HUES48 (cell line): ENCODE results near the gene SURF2.
"Not testable (repeated sequence)": the region's sequence is repeated elsewhere in the genome, so short reads cannot be mapped to it uniquely, and the experiment has no call there.

Experiments
- H3K27ac ChIP-seq: one replicate; pipeline ENCODE4 v1.7.0; 2013; ENCODE audit warnings: low read depth, low read length, inconsistent platforms
- H3K27me3 ChIP-seq: 2 replicates; pipeline ENCODE4 v1.6.1; 2013; ENCODE audit warnings: mild to moderate bottlenecking, low read length; ENCODE audit not compliant: control insufficient read depth, insufficient read depth
- H3K36me3 ChIP-seq: 2 replicates; pipeline ENCODE4 v1.6.1; 2013; ENCODE audit warnings: low read length; ENCODE audit not compliant: control insufficient read depth, insufficient read depth
- H3K4me1 ChIP-seq: 2 replicates; pipeline ENCODE4 v1.6.1; 2013; ENCODE audit warnings: mild to moderate bottlenecking, low read length; ENCODE audit not compliant: control insufficient read depth, insufficient read depth
- H3K4me3 ChIP-seq: 2 replicates; pipeline ENCODE4 v1.5.1; 2013; ENCODE audit warnings: mild to moderate bottlenecking, low read depth, low read length
- H3K9ac ChIP-seq: 2 replicates; pipeline ENCODE4 v1.6.1; 2013; ENCODE audit warnings: mild to moderate bottlenecking, low read depth, low read length, moderate library complexity
- H3K9me3 ChIP-seq: 2 replicates; pipeline ENCODE4 v1.6.1; 2013; ENCODE audit warnings: low read length; ENCODE audit not compliant: control insufficient read depth, insufficient read depth

Gene SURF2

GRCh38 chr9:133369933-133370332, 13.6 kb downstream of the SURF2 start:
- no peaks in the 10 kb centered on the region for H3K27me3 ChIP-seq
- H3K36me3 ChIP-seq = peaks cover 84% of the 10 kb centered on the region
- 0 out of 2 replicates have a peak, but pooled peaks cover 6% of the 10 kb centered on the region for H3K4me1 ChIP-seq
- H3K27ac ChIP-seq = no peak overlapping the region
- H3K9ac ChIP-seq = no peak overlapping the region
- no peaks in the 10 kb centered on the region for H3K9me3 ChIP-seq
- no peak overlapping the region for H3K4me3 ChIP-seq

GRCh38 chr9:133370685-133371084, 14.3 kb downstream of the SURF2 start:
- no peak overlapping the region for H3K27ac ChIP-seq
- no peak overlapping the region for H3K4me3 ChIP-seq
- no peaks in the 10 kb centered on the region for H3K9me3 ChIP-seq
- no peak overlapping the region for H3K9ac ChIP-seq
- H3K4me1 ChIP-seq = 0 out of 2 replicates have a peak, but pooled peaks cover 6% of the 10 kb centered on the region
- H3K27me3 ChIP-seq = no peaks in the 10 kb centered on the region
- peaks cover 76% of the 10 kb centered on the region for H3K36me3 ChIP-seq

DNA sequence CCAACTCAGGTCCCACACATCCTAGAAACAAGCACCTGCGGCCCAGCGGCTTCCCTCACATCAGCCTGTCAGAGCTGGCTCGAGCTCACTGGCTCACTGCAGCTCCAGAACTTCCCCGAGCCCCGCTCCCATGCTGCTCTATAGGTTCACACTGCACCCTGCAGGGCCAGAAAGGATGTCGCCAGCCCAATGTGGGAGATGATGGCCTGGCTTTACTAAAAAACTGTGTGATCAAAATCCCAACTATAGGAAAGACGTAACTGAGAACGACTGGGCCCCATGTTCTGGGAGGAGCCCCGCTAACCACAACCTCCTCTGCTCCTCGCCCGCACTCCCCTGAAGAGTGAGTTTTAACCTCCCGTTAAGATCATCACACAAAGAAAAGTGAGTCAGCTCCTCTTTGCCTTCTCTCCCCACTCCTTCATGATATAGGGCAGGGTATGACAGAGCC, 14.9 kb downstream of the SURF2 start:
- Histone ChIP-seq H3K4me3 (no peak overlapping the region), H3K4me1 (0 out of 2 replicates have a peak, but pooled peaks cover 6% of the 10 kb centered on the region), H3K9me3 (no peaks in the 10 kb centered on the region), H3K36me3 (peaks cover 70% of the 10 kb centered on the region), H3K27ac (no peak overlapping the region), H3K9ac (no peak overlapping the region), H3K27me3 (no peaks in the 10 kb centered on the region)

DNA sequence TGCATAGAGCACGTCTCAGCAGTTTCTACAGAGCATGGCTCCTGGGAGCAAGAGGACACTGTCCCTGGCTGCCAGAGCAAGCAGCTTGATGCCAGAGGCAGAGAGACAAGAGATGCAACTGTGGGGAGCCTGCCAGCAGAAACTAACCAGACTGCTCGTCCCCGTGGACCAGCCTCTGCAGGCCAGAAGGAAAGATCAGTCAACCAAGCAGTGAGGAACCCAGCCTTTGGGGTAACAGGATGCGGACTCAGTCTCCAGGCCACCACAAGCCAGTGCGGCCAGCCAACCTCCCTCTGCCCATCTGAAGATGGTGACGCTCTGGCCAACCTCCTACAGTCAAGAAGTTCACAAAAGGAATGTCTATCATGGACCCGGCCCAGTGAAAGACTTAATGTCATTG, 15.8 kb downstream of the SURF2 start:
- H3K27ac ChIP-seq = no peak overlapping the region

DNA sequence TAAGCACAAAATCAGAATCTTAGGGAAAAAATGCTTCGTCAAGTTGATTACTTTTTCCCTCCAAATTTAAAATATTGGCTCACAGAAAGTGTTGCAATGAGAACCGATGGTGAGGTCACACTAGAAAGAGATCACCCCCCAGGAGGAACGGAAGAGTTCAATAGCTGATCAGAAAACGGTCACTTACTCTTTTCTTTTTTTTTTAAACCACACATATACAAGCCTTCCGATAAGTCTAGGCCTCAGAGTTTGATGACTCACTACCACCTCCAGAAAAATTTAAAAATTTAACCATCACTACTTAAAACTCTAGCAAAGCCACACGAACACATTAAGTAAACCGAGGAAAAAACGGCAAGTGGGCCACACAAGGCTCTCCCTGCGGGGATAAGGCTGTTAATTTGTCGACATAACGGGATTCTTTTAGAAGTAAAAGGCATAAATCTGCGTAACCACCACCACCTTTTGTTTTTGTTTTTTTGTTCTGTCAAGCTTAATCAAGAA, 18.3 kb downstream of the SURF2 start:
- H3K4me1 ChIP-seq = peaks cover 6% of the 10 kb centered on the region; the same call in 1 of the 2 replicates
- peaks cover 38% of the 10 kb centered on the region for H3K36me3 ChIP-seq
- H3K9ac ChIP-seq = peak overlapping the region; percentile 91
- H3K4me3 ChIP-seq = peak overlapping the region; percentile 96
- H3K9me3 ChIP-seq = no peaks in the 10 kb centered on the region
- H3K27me3 ChIP-seq = peaks cover 8% of the 10 kb centered on the region; the same call in 1 of the 2 replicates
- peak overlapping the region; percentile 86 for H3K27ac ChIP-seq

More for the DNA sequence above, 15.8 kb downstream of the SURF2 start:
- Histone ChIP-seq H3K9me3 (no peaks in the 10 kb centered on the region), H3K4me1 (0 out of 2 replicates have a peak, but pooled peaks cover 6% of the 10 kb centered on the region), H3K9ac (no peak overlapping the region), H3K4me3 (no peak overlapping the region), H3K36me3 (peaks cover 62% of the 10 kb centered on the region), H3K27me3 (peaks cover 7% of the 10 kb centered on the region; the same call in 1 of the 2 replicates)

GRCh38 chr9:133375116-133375723, 18.9 kb downstream of the SURF2 start:
- Histone ChIP-seq H3K4me1 (peaks cover 6% of the 10 kb centered on the region; the same call in 1 of the 2 replicates), H3K27ac (peak overlapping the region; percentile 86), H3K9me3 (no peaks in the 10 kb centered on the region), H3K27me3 (peaks cover 8% of the 10 kb centered on the region; the same call in 1 of the 2 replicates), H3K9ac (peak overlapping the region; percentile 91), H3K36me3 (peaks cover 33% of the 10 kb centered on the region), H3K4me3 (peak overlapping the region; percentile 96)

DNA sequence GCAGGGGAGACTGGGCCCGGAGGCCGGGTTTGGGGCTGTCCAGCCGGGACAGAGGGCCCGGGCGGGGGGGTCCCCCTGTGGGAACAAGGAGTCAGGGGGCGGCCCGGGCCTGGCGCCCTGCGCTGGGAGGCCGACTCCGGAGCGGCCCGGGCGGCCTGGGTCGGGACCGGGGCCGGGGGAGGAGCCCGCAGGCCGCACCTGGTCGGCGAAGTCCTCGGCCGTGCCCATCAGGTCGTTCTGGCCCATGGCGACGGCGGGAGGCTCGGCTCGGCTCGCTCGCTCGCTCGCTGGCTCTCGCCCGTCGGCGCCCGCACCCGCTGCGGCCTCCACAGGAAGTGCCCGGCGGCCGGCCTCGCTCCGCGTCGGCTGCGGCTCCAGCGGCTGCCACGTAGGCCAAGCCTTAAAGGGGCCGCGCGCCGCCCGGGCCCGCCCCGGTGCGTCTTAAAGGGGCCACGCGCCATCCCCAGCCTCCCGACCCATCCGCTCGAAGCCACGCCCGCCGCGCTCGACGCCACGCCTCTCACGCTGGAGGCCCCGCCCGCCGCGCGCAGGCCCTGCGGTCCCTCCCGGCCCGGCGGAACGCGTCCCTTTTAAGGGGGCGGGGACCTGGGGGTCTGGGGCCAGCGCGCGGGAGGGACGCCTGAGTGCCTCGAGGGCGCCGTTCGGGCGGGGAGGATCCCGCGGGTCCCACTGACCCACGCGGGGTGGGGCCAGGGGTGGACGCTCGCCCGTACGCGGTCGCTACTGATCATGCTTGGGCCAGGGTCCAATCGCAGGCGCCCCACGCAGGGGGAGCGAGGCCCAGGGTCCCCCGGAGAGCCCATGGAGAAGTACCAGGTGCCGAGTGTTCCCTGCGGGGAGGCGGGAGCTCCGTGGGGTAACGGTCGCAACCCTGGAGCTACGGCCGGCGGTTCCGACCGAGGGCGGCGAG, 19.6 kb downstream of the SURF2 start, which contains the start of the genes STKLD1 and SURF4:
STKLD1 (plus strand) TSS at position 643 of the 931 bp plus-strand sequence; CDS start at position 751, 108 bp downstream.
SURF4 (minus strand) TSS at position 337 of the 931 bp plus-strand sequence; CDS start at position 246, 91 bp downstream.
- H3K9ac ChIP-seq = peak within 1 kb of the TSS; percentile 91
- H3K4me3 ChIP-seq = peak within 1 kb of the TSS; percentile 96
- peaks cover 6% of the 10 kb centered on the region; the same call in 1 of the 2 replicates for H3K4me1 ChIP-seq
- peaks cover 25% of the 10 kb centered on the region for H3K36me3 ChIP-seq
- H3K9me3 ChIP-seq = no peaks in the 10 kb centered on the region
- peak within 1 kb of the TSS; percentile 86 for H3K27ac ChIP-seq
- peaks cover 8% of the 10 kb centered on the region; the same call in 1 of the 2 replicates for H3K27me3 ChIP-seq

DNA sequence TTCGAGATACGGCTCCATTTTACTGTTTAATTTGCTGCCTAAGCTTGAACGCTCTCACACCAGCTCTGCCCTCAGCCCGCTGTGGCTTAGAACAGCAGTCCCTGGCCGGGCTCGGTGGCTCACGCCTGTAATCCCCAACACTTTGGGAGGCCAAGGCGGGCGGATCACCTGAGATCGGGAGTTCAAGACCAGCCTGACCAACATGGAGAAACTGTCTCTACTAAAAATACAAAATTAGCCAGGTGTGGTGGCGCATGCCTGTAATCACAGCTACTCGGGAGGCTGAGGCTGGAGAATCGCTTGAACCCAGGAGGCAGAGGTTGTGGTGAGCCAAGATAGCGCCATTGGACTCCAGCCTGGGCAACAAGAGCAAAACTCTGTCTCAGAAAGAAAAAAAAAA, 20.9 kb downstream of the SURF2 start:
- not testable (repeated sequence) for H3K4me3 ChIP-seq, H3K9me3 ChIP-seq, H3K27me3 ChIP-seq, H3K27ac ChIP-seq, H3K9ac ChIP-seq, H3K4me1 ChIP-seq
- H3K36me3 ChIP-seq = peaks cover 16% of the 10 kb centered on the region

- no peak overlapping the region for H3K9ac ChIP-seq
- peaks cover 6% of the 10 kb centered on the region; the same call in 1 of the 2 replicates for H3K4me1 ChIP-seq
- H3K36me3 ChIP-seq = peaks cover 11% of the 10 kb centered on the region
- H3K27me3 ChIP-seq = peaks cover 8% of the 10 kb centered on the region; the same call in 1 of the 2 replicates
- no peaks in the 10 kb centered on the region for H3K9me3 ChIP-seq
- H3K27ac ChIP-seq = no peak overlapping the region
- H3K4me3 ChIP-seq = no peak overlapping the region
These were observed 21.4 kb downstream of the SURF2 start for GRCh38 chr9:133377721-133378216.

- peaks cover 8% of the 10 kb centered on the region; the same call in 1 of the 2 replicates for H3K27me3 ChIP-seq
- H3K9me3 ChIP-seq = peaks cover 3% of the 10 kb centered on the region; the same call in 1 of the 2 replicates
- H3K9ac ChIP-seq = no peak overlapping the region
- peaks cover 6% of the 10 kb centered on the region; the same call in 1 of the 2 replicates for H3K4me1 ChIP-seq
- no peak overlapping the region for H3K4me3 ChIP-seq
- H3K27ac ChIP-seq = no peak overlapping the region
- peaks cover 4% of the 10 kb centered on the region; the same call in 1 of the 2 replicates for H3K36me3 ChIP-seq
These were observed 22.1 kb downstream of the SURF2 start for GRCh38 chr9:133378408-133378962.
